ENCODE measurements around the gene DNAH2.

DNAH2 gene

DNA sequence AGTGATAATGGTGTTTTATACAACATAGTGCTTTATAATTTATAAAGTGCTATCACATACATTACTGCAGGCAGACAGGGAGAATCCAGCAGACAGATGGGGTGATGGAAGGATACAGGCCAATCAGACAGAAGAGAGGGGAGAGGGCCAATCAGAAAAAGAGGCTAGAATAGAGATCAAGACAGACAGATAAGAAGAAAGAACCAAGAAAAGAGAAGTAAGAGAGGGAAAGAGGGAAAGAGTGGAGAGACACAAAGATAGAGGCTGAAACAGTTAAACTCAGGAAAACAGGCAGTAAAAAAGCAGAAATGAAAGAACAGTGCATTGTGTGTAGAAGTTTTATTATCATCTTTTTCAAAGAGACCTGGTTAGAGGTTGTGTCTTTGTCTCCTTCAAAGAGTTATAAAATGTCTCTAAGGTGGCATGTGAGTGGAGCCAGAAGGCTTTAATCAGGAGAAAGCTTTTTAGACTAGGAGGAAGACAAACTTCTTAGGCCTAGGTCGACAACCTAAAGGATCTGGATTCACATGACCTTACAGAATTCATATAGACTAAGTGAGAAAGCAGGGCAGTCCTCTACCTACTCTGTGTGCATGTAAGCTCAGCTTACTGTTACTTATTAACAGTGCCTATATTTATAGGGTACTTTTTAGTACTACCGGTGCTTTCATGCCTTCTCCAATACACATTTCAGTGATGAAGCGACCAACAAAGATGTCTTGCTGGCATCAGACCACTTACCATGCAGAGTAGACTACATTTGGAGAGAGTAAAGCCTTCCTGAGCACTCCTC lies 162.7 kb downstream of the DNAH2 start:
- DNase-seq (ENCODE audit: low read depth): no peak

DNA sequence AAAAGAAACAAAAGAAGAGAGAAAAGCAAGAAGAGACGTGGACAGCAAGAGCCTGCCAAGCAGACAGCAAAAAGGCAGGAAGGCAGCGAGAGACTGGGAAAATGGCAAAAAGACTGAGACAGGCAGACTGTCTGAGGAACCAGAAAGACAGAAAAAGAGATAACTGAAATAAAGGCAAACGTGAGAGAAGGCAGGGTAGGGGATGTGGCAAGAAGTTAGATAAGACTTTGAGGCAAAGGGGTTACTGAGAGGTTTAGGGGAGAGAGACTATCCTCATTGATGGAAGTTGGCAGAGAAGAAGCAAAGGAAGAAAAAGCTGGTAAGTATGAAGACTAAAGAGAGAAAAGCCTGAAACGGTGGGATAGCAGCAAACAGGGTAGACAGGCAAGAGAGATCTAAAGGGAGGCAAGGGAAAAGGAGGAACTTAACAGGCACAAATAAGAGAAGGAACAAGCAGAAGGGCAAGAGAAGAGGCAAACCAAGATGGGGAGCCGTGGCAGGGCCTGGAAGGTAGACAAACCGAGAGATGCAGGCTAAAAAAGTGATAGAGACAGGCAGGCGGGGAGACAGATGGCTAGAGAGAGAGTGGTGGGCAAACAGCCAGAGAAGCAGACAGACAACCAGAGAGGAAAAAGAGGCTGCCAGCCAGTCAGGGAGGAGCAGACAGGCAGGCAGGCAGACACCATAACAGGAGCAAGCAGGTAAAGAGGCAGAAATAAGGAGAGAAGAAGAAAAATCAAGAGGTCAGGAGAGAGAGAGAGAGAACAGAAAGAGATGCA lies 163.9 kb downstream of the DNAH2 start:
- no peak for DNase-seq (ENCODE audit: low read depth)

DNA sequence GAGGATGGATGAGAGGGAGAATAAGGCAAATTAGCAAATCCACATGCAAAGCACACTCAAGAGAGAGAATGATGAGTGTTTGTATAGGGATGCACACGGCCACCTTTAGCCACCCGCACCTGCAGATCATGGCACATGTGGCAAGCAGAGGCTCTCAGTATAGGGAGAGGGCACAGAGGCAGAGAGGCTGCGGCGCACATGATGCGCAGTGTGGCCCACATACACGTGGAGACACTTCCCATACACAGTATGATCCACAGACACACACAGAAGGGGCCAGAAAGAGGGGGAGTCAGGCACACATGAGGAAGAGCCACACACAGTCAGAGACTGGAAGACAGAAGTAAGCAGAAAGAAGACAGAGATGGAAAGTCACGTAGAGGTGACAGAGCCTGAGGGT lies 164.5 kb downstream of the DNAH2 start:
- DNase-seq (ENCODE audit: low read depth): no peak

DNA sequence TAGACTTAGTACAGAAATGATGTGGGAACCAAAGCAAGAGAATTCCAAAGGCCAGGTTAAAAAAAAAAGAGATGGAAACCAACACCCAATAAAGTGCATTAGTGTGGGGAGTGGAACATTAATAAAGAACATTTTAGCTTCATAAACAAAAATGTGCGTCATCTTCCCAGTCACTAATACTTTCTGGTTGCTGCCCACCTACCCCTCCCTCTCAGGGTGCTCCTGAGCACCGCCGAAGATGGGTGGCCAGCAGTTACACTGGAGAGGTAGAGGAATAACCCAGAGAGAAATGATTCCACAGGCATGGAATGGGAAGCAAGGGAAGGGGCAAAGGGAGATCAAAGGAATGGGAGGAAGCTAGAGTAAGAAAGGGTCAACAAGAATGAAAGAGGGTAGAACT lies 165.1 kb downstream of the DNAH2 start:
- no peak for DNase-seq (ENCODE audit: low read depth)
